KMS-11 (cell line): ENCODE results near the gene GRIA2.

Source experiments
- H2AFZ ChIP-seq: fragments of 200-600 bp; sonication (generic); 2 replicates; pipeline ENCODE4 v1.6.1; 2016; ENCODE audit warnings: antibody characterized with exemption, mixed run types, low read depth
- H3K27ac ChIP-seq: fragments of 200-600 bp; sonication (generic); 2 replicates; pipeline ENCODE4 v1.6.1; 2016; ENCODE audit warnings: mild to moderate bottlenecking, mixed run types
- H3K27me3 ChIP-seq: fragments of 200-600 bp; sonication (generic); 2 replicates; pipeline ENCODE4 v1.6.1; 2017; ENCODE audit warnings: mild to moderate bottlenecking, low read depth, mixed run types, moderate library complexity; ENCODE audit not compliant: insufficient read depth
- H3K36me3 ChIP-seq: fragments of 200-600 bp; sonication (generic); 2 replicates; pipeline ENCODE4 v1.6.1; 2017; ENCODE audit warnings: mild to moderate bottlenecking, mixed run types; ENCODE audit not compliant: insufficient read depth
- H3K4me1 ChIP-seq: fragments of 200-600 bp; sonication (generic); 2 replicates; pipeline ENCODE4 v1.6.1; 2016; ENCODE audit warnings: mild to moderate bottlenecking, low read depth, mixed run types; ENCODE audit not compliant: poor library complexity, severe bottlenecking
- H3K4me2 ChIP-seq: fragments of 200-600 bp; sonication (generic); 2 replicates; pipeline ENCODE4 v1.7.0; 2016; ENCODE audit warnings: mild to moderate bottlenecking, mixed run types
- H3K4me3 ChIP-seq: fragments of 200-600 bp; sonication (generic); IDR thresholded peaks from 2 replicates; pipeline ENCODE4 v1.6.1; 2017; ENCODE audit warnings: low read depth, low read length, mixed read lengths; ENCODE audit not compliant: insufficient read depth
- H3K79me2 ChIP-seq: fragments of 200-600 bp; sonication (generic); 2 replicates; pipeline ENCODE4 v1.6.1; 2016; ENCODE audit warnings: low read depth, mixed run types; ENCODE audit not compliant: insufficient read depth
- H3K9ac ChIP-seq: fragments of 200-600 bp; sonication (generic); 2 replicates; pipeline ENCODE4 v1.6.1; 2016; ENCODE audit warnings: mild to moderate bottlenecking, mixed run types
- H4K20me1 ChIP-seq: fragments of 200-600 bp; sonication (generic); 2 replicates; pipeline ENCODE4 v1.6.1; 2016; ENCODE audit warnings: mild to moderate bottlenecking, mixed run types; ENCODE audit not compliant: insufficient read depth
- TF ChIP-seq, protein P1 (sequence below): fragments of 200-600 bp; sonication (generic); conservative IDR thresholded peaks from 2 replicates; pipeline ENCODE4 v1.6.1; 2017; ENCODE audit warnings: low read depth, mild to moderate bottlenecking, antibody characterized with exemption, low read length, moderate library complexity, mixed read lengths

Gene GRIA2

DNA sequence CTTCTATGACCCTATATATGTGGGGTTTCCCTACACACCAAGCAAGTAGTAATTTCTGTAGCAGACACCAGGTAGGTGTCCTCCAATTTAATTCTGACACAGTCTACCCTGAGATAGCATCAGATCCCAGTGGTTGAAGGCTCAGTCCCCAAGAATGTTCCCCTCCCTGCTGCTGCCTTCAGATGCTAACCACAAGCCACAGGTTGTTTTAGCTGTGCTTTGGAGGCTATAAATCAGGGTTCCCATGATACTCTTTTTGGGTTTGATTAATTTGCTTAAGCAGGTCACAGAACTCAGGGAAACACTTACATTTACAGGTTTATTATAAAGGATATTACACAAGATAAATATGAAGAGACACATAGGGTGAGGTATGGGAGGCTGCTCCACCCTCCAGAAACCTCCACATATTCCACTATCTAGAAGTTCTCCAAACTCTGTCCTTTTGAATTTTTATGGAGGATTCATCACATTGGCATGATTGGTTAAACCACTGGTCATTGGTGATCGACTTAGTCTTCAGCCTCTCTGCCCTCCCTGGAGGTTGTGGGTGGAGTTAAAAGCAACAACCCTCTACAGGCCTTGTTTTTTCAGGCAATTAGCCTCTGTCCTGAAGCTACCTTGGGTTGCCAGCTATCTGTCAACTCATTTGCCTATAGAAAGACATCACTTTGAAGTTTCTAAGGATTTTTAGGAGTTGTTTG is 50.8 kb downstream of the GRIA2 start:
- Histone ChIP-seq H3K9ac (no peak overlapping the region), H3K4me1 (peaks cover 14% of the 10 kb centered on the region), H3K79me2 (no peaks in the 10 kb centered on the region), H2AFZ (no peak overlapping the region), H3K4me3 (no peak overlapping the region), H3K36me3 (no peaks in the 10 kb centered on the region), H3K27me3 (no peaks in the 10 kb centered on the region), H3K4me2 (0 out of 2 replicates have a peak overlapping the region, but pooled peaks have one; percentile 2), H4K20me1 (no peaks in the 10 kb centered on the region), H3K27ac (no peak overlapping the region)
- TF ChIP-seq, protein P1, sequence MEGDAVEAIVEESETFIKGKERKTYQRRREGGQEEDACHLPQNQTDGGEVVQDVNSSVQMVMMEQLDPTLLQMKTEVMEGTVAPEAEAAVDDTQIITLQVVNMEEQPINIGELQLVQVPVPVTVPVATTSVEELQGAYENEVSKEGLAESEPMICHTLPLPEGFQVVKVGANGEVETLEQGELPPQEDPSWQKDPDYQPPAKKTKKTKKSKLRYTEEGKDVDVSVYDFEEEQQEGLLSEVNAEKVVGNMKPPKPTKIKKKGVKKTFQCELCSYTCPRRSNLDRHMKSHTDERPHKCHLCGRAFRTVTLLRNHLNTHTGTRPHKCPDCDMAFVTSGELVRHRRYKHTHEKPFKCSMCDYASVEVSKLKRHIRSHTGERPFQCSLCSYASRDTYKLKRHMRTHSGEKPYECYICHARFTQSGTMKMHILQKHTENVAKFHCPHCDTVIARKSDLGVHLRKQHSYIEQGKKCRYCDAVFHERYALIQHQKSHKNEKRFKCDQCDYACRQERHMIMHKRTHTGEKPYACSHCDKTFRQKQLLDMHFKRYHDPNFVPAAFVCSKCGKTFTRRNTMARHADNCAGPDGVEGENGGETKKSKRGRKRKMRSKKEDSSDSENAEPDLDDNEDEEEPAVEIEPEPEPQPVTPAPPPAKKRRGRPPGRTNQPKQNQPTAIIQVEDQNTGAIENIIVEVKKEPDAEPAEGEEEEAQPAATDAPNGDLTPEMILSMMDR = no peak

DNA sequence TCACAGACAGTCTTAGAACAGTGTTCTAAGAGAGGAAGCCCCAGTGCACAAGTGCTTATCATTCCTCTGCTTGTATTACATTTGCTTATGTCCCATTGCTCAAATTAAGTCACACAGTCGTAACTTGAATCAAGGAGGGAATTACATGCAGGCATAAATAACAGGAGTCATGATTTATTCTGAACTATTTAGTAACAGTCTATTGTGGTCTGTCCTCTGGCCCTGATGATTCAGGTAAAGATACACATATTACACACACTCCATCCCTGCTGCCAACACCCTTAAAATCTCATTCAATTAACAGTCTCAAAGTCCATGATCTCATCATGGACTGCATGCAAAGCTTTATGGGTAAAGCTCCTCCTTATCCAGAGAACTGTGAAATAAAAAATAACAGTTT is 60.1 kb downstream of the GRIA2 start:
- no peak overlapping the region for H3K4me2 ChIP-seq
- H2AFZ ChIP-seq = no peak overlapping the region
- H3K4me1 ChIP-seq = no peaks in the 10 kb centered on the region
- TF ChIP-seq, protein P1 = no peak
- H4K20me1 ChIP-seq = no peaks in the 10 kb centered on the region
- H3K9ac ChIP-seq = no peak overlapping the region
- H3K27ac ChIP-seq = no peak overlapping the region
- no peaks in the 10 kb centered on the region for H3K27me3 ChIP-seq
- no peak overlapping the region for H3K4me3 ChIP-seq
- H3K36me3 ChIP-seq = no peaks in the 10 kb centered on the region
- no peaks in the 10 kb centered on the region for H3K79me2 ChIP-seq

DNA sequence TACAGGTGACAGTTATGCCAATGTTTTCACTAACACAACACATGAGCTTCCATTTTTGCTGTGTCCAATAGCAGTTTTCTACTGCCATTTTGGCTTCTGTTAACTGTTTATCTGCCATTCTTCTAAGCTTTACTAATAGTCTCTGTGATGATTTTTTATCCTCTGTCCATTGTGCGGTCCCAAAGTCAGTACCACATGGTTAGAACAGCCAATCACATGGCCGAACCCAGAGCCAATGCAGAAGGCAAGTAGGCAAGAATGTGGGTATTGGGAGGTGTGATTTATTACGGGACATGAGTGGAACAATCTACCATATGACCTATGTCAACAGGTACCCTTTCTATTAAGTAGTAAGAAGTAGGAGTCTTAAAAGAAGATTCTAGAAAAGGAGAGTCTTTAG is 61.5 kb downstream of the GRIA2 start:
- no peak overlapping the region for H3K4me3 ChIP-seq
- no peak overlapping the region for H3K4me2 ChIP-seq
- H3K27ac ChIP-seq = no peak overlapping the region
- H2AFZ ChIP-seq = no peak overlapping the region
- H3K4me1 ChIP-seq = peaks cover 5% of the 10 kb centered on the region
- H4K20me1 ChIP-seq = no peaks in the 10 kb centered on the region
- no peaks in the 10 kb centered on the region for H3K36me3 ChIP-seq
- H3K9ac ChIP-seq = no peak overlapping the region
- TF ChIP-seq, protein P1 = no peak
- H3K27me3 ChIP-seq = no peaks in the 10 kb centered on the region
- no peaks in the 10 kb centered on the region for H3K79me2 ChIP-seq

DNA sequence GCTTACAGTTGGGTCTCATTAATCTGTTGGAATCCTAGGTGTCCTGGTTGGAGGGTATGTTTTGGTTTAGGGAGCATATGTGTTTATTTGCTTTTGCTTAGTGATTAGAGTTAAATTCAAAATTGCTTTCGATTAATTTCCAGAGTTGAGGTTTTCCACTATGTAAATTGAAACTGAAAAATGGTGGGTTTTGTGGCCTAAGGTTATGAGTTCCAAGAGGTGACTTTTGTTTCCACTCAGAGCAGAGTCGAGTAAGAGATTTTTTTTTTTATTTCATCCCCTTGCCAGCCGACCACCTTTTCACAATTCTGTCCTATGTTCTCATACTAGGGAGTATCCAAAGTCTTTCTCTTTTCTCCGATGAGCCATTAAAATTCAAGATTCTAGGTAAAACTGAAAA is 66.9 kb downstream of the GRIA2 start:
- H3K27ac ChIP-seq = no peak overlapping the region
- H3K9ac ChIP-seq = no peak overlapping the region
- H4K20me1 ChIP-seq = no peaks in the 10 kb centered on the region
- H3K4me1 ChIP-seq = peaks cover 18% of the 10 kb centered on the region
- no peak overlapping the region for H3K4me3 ChIP-seq
- no peak overlapping the region for H2AFZ ChIP-seq
- H3K4me2 ChIP-seq = peak overlapping the region; percentile 31
- TF ChIP-seq, protein P1 = no peak
- H3K79me2 ChIP-seq = no peaks in the 10 kb centered on the region
- no peaks in the 10 kb centered on the region for H3K36me3 ChIP-seq
- no peaks in the 10 kb centered on the region for H3K27me3 ChIP-seq
